Measurements from ENCODE around the gene THAP3. TPM values are rescaled to one million over a fixed set of nuclear protein-coding genes. Genes with fewer than 3 reads are reported as not detected.
"Not testable (repeated sequence)": the region's sequence is repeated elsewhere in the genome, so short reads cannot be mapped to it uniquely, and the experiment has no call there.

Gene THAP3
- total and polyA plus RNA-seq, 7 donors: 8.9 to 40.1 (median 18.8) TPM

- no peaks in the 10 kb centered on the region for H3K9me3 ChIP-seq
- H3K27me3 ChIP-seq (ENCODE audit: insufficient read depth in 3 of 3, low read length in 2 of 3): no peaks in the 10 kb centered on the region
- H3K27ac ChIP-seq: no peak overlapping the region
- H3K36me3 ChIP-seq (ENCODE audit: insufficient read depth in 1 of 2, low read depth in 1 of 2): peaks cover 0 to 32% of the 10 kb centered on the region in 2 donors
- TF ChIP-seq CTCF (IDR thresholded peaks at IDR 0.05): no peak
- H3K4me1 ChIP-seq: peaks cover 3% of the 10 kb centered on the region
- DNase-seq: no peak
- intact Hi-C loops (cut with DNase I): no loop called here
- no peak overlapping the region for H3K4me3 ChIP-seq
- no peak for ATAC-seq
- 75 to 92% (median 76%) methylated on average over 6 of the region's 6 CpGs for WGBS, 3 donors
These were observed 32.5 kb downstream of the THAP3 start for GRCh38 chr1:6657138-6657537.

- 75 to 77% (median 76%) methylated on average over 5 of the region's 5 CpGs for WGBS, 3 donors
- Histone ChIP-seq H3K36me3 (ENCODE audit: insufficient read depth in 1 of 2, low read depth in 1 of 2) (peaks cover 0 to 19% of the 10 kb centered on the region in 2 donors), H3K9me3 (no peaks in the 10 kb centered on the region), H3K4me1 (peaks cover 3% of the 10 kb centered on the region), H3K27ac (no peak overlapping the region), H3K27me3 (ENCODE audit: insufficient read depth in 3 of 3, low read length in 2 of 3) (no peaks in the 10 kb centered on the region), H3K4me3 (no peak overlapping the region)
- no peak for DNase-seq
- TF ChIP-seq CTCF (IDR thresholded peaks at IDR 0.05): no peak
- no peak for ATAC-seq
- intact Hi-C loops (cut with DNase I): no loop called here
These were observed 33.8 kb downstream of the THAP3 start for GRCh38 chr1:6658359-6659060.

- H3K27ac ChIP-seq: no peak overlapping the region
- intact Hi-C loops (cut with DNase I): no loop called here
- H3K36me3 ChIP-seq (ENCODE audit: insufficient read depth in 1 of 2, low read depth in 1 of 2): peaks cover 0 to 16% of the 10 kb centered on the region in 2 donors
- peaks cover 3% of the 10 kb centered on the region for H3K4me1 ChIP-seq
- H3K4me3 ChIP-seq: no peak overlapping the region
- H3K9me3 ChIP-seq: no peaks in the 10 kb centered on the region
- ATAC-seq: no peak
- no peak for TF ChIP-seq CTCF (IDR thresholded peaks at IDR 0.05)
- WGBS, 3 donors: 78 to 85% (median 84%) methylated on average over 7 of the region's 7 CpGs
- no peak for DNase-seq
- no peaks in the 10 kb centered on the region for H3K27me3 ChIP-seq (ENCODE audit: insufficient read depth in 3 of 3, low read length in 2 of 3)
These were observed 35.9 kb downstream of the THAP3 start for GRCh38 chr1:6660415-6661049.

GRCh38 chr1:6662468-6662867 lies 37.8 kb downstream of the THAP3 start:
- H3K9me3 ChIP-seq; H3K27ac ChIP-seq; ATAC-seq; intact Hi-C loops (cut with DNase I); DNase-seq; H3K27me3 ChIP-seq (ENCODE audit: insufficient read depth in 3 of 3, low read length in 2 of 3); H3K4me1 ChIP-seq; H3K4me3 ChIP-seq: not testable (repeated sequence)
- 96 to 98% (median 98%) methylated on average over 7 of the region's 7 CpGs for WGBS, 3 donors
- H3K36me3 ChIP-seq (ENCODE audit: insufficient read depth in 1 of 2, low read depth in 1 of 2): peaks cover 2 to 33% of the 10 kb centered on the region in 2 donors

- Histone ChIP-seq H3K4me3 (no peak overlapping the region), H3K9me3 (no peaks in the 10 kb centered on the region), H3K36me3 (ENCODE audit: insufficient read depth in 1 of 2, low read depth in 1 of 2) (peaks cover 2 to 42% of the 10 kb centered on the region in 2 donors), H3K27ac (no peak overlapping the region), H3K27me3 (ENCODE audit: insufficient read depth in 3 of 3, low read length in 2 of 3) (no peaks in the 10 kb centered on the region), H3K4me1 (no peaks in the 10 kb centered on the region)
- no peak for ATAC-seq
- WGBS, 3 donors: 89 to 92% (median 91%) methylated on average over 5 of the region's 5 CpGs
- intact Hi-C loops (cut with DNase I): no loop called here
- TF ChIP-seq CTCF (IDR thresholded peaks at IDR 0.05): no peak
- DNase-seq: no peak
These were observed 42.0 kb downstream of the THAP3 start for GRCh38 chr1:6666696-6667095.

All from psoas muscle (tissue), 8 donors.